ENCODE measurements around the gene SEC14L2.

The SEC14L2 gene

DNA sequence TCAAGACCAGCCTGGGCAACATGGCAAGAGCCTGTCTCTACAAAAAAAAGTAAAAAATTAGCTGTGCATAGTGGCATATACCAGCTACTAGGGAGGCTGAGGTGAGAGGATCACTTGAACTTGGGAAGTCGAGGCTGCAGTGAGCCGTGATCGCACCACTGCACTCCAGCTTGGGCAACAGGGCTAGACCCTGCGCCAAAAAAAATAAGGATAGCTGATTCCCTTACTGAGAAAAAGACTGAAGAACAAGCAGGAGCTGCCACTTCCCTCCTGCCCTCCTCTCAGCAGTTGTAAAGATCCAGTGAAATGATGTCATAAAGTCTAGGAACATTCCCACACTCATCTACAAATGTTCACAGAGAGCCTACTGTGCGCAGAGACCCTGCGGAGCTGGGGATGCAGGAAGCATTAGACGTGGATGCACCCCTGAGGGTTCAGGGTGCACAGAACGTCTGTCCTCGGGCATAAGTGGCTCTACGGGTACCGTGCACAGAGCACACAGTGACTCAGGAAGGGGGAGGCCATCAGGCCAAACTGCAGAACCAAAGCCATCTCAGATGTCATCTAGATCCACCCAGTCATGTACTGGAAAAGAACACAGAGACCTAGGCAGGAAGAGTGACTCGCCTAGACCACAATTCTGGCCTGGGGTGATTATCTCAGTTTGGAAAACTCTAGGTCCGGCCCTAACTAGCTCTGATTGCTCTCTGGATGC is 11.7 kb downstream of the SEC14L2 start:
- no peak for DNase-seq

- no peak for DNase-seq
These were observed 15.0 kb downstream of the SEC14L2 start for GRCh38 chr22:30411780-30412179.

GRCh38 chr22:30413001-30413400 is 16.2 kb downstream of the SEC14L2 start:
- no peak for DNase-seq

DNA sequence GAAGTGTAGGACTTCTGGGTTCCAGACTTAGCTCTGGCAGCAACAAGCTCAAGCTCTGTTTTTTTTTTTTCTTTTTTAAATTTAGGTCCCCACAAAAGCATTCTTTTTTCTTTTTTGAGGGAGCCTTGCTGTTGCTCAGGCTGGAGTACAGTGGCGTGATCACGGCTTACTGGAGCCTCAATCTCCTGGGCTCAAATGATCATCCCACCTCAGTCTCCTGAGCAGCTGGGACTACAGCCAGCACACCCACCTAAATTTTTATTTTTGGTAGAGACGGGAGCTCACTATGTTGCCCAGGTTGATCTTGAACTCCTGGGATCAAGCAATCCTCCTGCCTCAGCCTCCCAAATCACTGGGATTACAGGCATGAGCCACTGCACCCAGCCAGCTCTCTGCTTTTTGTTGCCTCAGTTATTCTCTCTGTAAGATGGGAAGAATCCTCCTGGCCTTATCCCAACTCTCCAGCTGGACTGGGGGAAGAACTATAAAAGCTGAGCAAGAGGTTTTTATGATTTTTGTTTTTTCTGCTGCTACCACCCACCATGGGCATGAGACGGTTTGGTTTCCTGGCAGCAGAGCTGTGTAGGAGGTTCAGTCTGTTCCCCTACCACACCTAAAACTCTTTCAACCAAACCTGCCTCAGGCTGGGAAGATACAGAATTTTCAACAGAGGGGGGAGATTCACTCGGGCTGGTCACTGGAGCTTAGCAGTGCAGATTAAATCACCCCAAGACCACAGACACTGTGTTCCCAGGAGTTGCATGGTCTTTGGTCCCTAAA is 17.1 kb downstream of the SEC14L2 start:
- no peak for DNase-seq

- DNase-seq, result no peak
These were observed 17.8 kb downstream of the SEC14L2 start for GRCh38 chr22:30414525-30415047.

GRCh38 chr22:30416403-30416802 is 19.6 kb downstream of the SEC14L2 start:
- DNase-seq, result no peak

DNA sequence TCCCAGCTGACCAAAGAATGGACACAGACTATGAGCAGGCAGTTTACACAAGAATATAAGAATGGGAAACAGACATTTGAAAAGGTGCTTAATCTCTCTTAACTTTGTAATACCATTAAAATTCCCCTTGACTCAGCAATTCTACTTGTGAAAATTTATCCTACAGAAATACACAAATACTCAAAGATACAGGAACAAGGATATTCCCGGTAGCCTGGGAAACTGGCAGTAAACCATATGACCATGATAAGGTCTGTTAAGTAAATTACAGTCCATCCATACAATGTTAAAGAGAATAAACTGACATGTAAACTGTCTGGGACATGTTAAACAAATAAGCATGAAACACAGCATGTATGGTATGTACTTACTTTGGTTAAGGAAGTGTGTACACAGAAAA is 20.0 kb downstream of the SEC14L2 start:
- no peak for DNase-seq

- no peak for DNase-seq
These were observed 23.7 kb downstream of the SEC14L2 start for GRCh38 chr22:30420347-30421125.

DNA sequence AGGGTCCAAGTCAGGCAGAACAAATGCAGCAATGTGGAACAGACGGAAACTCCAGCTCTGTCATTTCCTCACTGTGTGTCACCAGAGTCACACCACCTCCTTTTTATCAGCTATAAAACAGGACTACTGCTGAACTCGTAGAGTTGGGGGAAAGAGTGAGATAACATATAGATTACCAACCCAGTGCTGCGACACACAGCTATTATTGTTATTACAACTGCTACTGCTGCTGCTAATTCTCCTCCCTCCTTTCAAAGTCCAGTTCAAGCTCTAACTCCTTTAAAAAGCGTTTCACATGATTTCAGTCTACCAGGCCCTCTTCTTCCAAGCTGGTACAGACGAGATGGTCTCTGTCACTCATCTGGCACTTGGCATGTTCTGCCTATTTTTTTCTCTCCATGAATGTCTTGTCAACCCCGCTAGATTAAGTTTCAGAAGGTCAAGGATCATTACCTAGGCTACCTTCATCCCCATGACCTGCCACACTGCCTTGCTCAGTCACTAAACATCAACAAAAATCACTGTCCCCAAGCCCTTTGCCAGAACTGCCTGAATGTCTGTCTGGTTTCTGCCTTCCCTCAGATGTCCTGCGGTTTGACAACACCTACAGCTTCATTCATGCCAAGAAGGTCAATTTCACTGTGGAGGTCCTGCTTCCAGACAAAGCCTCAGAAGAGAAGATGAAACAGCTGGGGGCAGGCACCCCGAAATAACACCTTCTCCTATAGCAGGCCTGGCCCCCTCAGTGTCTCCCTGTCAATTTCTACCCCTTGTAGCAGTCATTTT is 25.1 kb downstream of the SEC14L2 start:
- DNase-seq, result no peak

DNA sequence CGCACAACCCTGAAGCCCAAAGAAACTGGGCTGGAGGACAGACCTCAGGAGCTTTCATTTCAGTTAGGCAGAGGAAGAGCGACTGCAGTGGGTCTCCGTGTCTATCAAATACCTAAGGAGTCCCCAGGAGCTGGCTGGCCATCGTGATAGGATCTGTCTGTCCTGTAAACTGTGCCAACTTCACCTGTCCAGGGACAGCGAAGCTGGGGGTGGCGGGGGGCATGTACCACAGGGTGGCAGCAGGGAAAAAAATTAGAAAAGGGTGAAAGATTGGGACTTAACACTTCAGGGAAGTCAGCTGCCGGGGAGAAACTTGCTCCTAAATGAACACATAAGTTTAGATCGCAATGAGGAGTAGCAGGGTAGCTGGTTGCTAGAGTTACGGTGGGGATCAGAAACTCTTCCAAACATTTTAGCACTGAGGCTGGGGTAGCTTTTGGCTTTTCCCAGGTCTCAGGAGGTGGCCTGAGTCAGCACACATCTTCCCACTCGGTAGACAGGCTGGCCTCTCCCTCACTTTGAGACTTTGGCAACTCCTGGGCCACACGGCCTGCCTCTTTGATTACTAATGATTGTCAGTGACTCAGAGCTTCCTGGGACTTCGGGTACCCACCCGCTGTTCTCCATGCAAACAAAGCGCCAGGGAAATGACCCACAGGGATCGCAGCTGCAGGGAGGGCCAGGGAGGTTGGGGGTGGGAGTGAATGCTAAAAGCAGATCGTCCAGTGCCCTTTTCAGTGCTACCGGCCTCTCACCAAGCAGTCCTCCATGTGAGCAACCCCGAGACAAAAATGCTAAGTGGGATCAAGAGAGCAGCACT is 25.9 kb downstream of the SEC14L2 start:
- peak; percentile 59 for DNase-seq

GRCh38 chr22:30423301-30423958 is 26.6 kb downstream of the SEC14L2 start:
- peak; percentile 83 for DNase-seq

- peak; percentile 97 for DNase-seq
These were observed 27.2 kb downstream of the SEC14L2 start for GRCh38 chr22:30423959-30424533.

DNA sequence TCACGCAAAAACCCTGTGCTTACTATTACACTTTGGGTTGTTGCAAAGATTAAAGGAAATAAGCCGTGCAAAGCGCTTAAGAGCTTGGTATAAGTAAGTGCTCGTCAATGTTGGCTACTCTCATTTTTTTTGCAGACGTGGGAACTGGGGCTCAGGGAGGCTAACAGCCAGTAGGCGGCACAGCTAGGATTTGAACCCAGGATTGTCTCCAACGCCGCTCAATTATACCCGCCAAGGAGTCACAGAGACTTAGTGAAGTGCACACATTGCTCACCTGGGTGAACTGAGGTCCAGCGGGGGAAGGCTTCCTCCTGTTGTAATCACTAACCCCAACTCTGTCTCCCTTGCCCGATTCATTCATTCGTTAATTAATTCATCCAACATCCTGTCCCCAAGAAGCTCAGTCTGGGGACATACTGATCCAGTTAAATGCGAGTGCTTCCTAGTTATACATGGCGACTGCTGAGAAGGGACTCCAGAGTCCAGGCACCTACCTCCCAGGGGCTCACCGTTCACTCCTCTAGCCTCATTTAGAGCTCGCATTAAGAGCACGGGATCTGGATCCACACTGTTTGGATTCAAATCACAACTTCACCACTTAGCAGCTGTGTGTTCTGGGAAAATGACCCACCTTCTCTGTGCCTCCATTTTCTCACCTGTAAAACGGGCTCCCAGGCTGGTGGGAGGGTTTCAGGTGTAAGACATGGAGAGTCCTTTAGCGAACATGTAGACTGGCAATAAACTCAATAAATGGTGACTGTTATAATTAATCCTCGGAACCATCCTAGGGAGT is 27.9 kb downstream of the SEC14L2 start:
- peak; percentile 53 for DNase-seq

- no peak for DNase-seq
These were observed 28.5 kb downstream of the SEC14L2 start for GRCh38 chr22:30425327-30425615.

- DNase-seq, result peak; percentile 75
These were observed 29.0 kb downstream of the SEC14L2 start, which contains the start of gene MTFP1 for GRCh38 chr22:30425616-30426387. Gene MTFP1 (plus strand): TSS chr22:30425768. CDS start chr22:30425880, 112 bp downstream.

DNA sequence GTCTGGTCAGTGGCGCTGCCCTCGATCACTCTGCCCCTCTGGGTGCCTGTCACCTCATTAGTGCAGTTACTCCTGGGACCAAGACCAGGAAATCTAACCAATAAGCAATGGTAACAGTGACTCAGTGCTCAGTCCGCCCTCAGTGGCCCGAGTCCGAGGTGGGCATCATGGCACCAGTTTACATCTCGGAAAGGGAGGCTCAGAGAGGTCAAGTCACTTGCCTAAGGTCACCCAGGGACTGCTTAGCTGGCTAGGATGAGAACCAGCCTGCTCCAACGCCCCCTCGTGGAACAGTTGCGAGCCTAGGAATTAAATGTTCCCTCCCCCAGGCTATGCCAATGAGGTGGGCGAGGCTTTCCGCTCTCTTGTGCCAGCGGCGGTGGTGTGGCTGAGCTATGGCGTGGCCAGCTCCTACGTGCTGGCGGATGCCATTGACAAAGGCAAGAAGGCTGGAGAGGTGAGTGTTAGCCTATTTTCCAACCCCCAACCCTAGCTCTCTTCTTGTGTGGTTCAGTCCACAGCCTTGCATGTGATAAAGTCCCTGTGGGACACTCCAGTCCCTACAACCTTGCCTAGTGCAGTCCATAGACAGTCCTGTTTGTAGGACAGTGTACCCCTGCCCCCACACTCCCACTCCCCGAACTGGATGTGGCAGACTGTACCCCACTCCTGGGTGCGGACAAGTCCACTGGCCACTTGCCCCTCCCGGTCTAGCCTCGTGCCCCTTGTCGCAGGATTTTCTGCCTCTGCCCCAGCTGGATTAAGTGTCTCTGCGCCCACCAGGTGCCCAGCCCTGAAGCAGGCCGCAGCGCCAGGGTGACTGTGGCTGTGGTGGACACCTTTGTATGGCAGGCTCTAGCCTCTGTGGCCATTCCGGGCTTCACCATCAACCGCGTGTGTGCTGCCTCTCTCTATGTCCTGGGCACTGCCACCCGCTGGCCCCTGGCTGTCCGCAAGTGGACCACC is 29.9 kb downstream of the SEC14L2 start:
- peak; percentile 79 for DNase-seq

- no peak for DNase-seq
These were observed 31.1 kb downstream of the SEC14L2 start for GRCh38 chr22:30427871-30428270.

- no peak for DNase-seq
These were observed 33.1 kb downstream of the SEC14L2 start for GRCh38 chr22:30429887-30430286.

Measured in DMS53 (cell line).